HepG2 (cell line): ENCODE results near the gene THSD8.

ENCODE experiments used
- EZH2 ChIP-seq: conservative IDR thresholded peaks from 2 replicates; pipeline ENCODE4 v1.6.1; 2012; ENCODE audit warnings: mild to moderate bottlenecking, low read depth, low read length, moderate library complexity
- FOXP1 ChIP-seq, 2 experiments: fragments of 450-650 bp in 1 of 2; IDR thresholded peaks; 2 replicates each; pipeline ENCODE4 v1.6.1; 2017 to 2018; ENCODE audit warnings: antibody characterized with exemption in 1 of 2
- ZBTB10 ChIP-seq: sonication (generic); formaldehyde crosslinking; IDR thresholded peaks from 2 replicates; pipeline ENCODE4 v1.4.0; 2020; ENCODE audit warnings: missing genetic modification reagents, borderline replicate concordance

- no peak for TF ChIP-seq EZH2
- TF ChIP-seq FOXP1 (IDR thresholded peaks at IDR 0.05): no peak
- no peak for TF ChIP-seq FOXP1 (CRISPR knock-in tag; IDR thresholded peaks at IDR 0.05)
- no peak for TF ChIP-seq ZBTB10 (CRISPR knock-in tag)
These were observed 34.2 kb upstream of the THSD8 start for GRCh38 chr19:12767666-12768065.
